Right lobe of liver (tissue), 6 donors: Measurements from ENCODE around the gene MYH10. TPM values are rescaled to one million over a fixed set of nuclear protein-coding genes. Genes with fewer than 3 reads are reported as not detected.

Experiments used
- ATAC-seq, 4 donors: fragments of 200-7000 bp; cut with Tn5 transposase; one replicate each; pipeline ENCODE4 v1.9.1; 2020; ENCODE audit warnings: mild to moderate bottlenecking in 4 of 4, moderate library complexity in 4 of 4
- DNase-seq, 3 donors: peaks; one replicate each; pipeline ENCODE4 v3.0.0-alpha.2; 2020
- H3K27ac ChIP-seq, 3 donors: fragments of 200-600 bp; one replicate each; pipeline ENCODE4 v1.8.0; 2022
- H3K27me3 ChIP-seq, 2 donors: fragments of 200-600 bp; one replicate each; pipeline ENCODE4 v1.8.0; 2022
- H3K36me3 ChIP-seq, 4 donors: fragments of 200-600 bp; sonication (generic) in 1 of 4; one replicate each; pipeline versions ENCODE4 v1.5.1 to v1.8.0; 2017 to 2022; ENCODE audit warnings: control low read depth in 1 of 4
- H3K4me1 ChIP-seq, 4 donors: fragments of 200-600 bp; sonication (generic) in 1 of 4; one replicate each; pipeline versions ENCODE4 v1.5.1 to v1.8.0; 2017 to 2022; ENCODE audit warnings: control low read depth in 1 of 4
- H3K4me3 ChIP-seq, 3 donors: fragments of 200-600 bp; one replicate each; pipeline ENCODE4 v1.8.0; 2022
- H3K9me3 ChIP-seq, 4 donors: fragments of 200-600 bp; sonication (generic) in 1 of 4; one replicate each; pipeline versions ENCODE4 v1.5.1 to v1.8.0; 2017 to 2022; ENCODE audit warnings: control low read depth in 1 of 4
- CTCF ChIP-seq, 4 donors: fragments of 200-600 bp in 3 of 4; fragments of 450-650 bp in 1 of 4; IDR thresholded peaks; one replicate each; pipeline versions ENCODE4 v1.5.1 to v1.8.0; 2016 to 2022; ENCODE audit warnings: antibody characterized with exemption in 4 of 4, mild to moderate bottlenecking in 2 of 4
- POLR2A ChIP-seq: fragments of 450-650 bp; IDR thresholded peaks from one replicate; pipeline ENCODE4 v1.6.1; 2017; ENCODE audit warnings: antibody characterized with exemption, mild to moderate bottlenecking
- WGBS: methylation state at CpG from one replicate; pipeline ENCODE4 v1.1.6; 2018; ENCODE audit warnings: low coverage, low lambda C conversion rate; ENCODE audit not compliant: insufficient coverage; ENCODE audit errors: missing lambda C conversion rate; 5-methylcytosine and 5-hydroxymethylcytosine counted together
- intact Hi-C, 2 donors: fragments of 100-400 bp; cut with DNase I; formaldehyde crosslinking; loops; one replicate each; pipeline versions ENCODE4 v1.11.2 to v1.14.1; 2022
- total RNA-seq, 6 experiments: library from RNA; depleted of rRNA in 2 of 6; stranded (reverse); fragments of >200 nt in 2 of 6; fragmentation: NEBNext Ultra II Directional in 3 of 6; extraction: Animal tissue kit (Norgen Biotek cat#: 25700) in 3 of 6; gene quantifications; one replicate each; pipeline versions ENCODE4 v1.1.0 to v1.2.4, GENCODE V29; 2016 to 2023
- donor health status: DM: no; HTN: yes; CAD: no.
- donor health status: DM: no; HTN: no; CAD: no.
- donor health status: DM: no; HTN: no; CAD: no.
- donor health status: DM: no; HTN: yes; CAD: no.
- donor health status: DM: no; HTN: yes; CAD: no.

Gene MYH10
- total RNA-seq, 6 experiments from 2014 or later, result 19.8 to 32.9 (median 24.3) TPM

GRCh38 chr17:8489841-8490240 lies 140.7 kb downstream of the MYH10 start:
- no peaks in the 10 kb centered on the region for H3K9me3 ChIP-seq
- H3K27ac ChIP-seq, result no peak overlapping the region
- H3K4me1 ChIP-seq, result no peaks in the 10 kb centered on the region
- no peak for TF ChIP-seq CTCF (IDR thresholded peaks at IDR 0.05)
- no peak for TF ChIP-seq POLR2A
- no peak overlapping the region for H3K4me3 ChIP-seq
- intact Hi-C loops, result no loop called here
- DNase-seq (no peak), ATAC-seq (no peak)
- peaks cover 0 to 28% (median 4%) of the 10 kb centered on the region in 4 donors for H3K36me3 ChIP-seq
- no peaks in the 10 kb centered on the region for H3K27me3 ChIP-seq
- WGBS, result 82% methylated on average over 3 of the region's 3 CpGs

GRCh38 chr17:8488901-8489300 lies 141.6 kb downstream of the MYH10 start:
- DNase-seq (peak in 1 of 3 donors; percentile 54), ATAC-seq (peak; percentile 78 to 89 (median 80))
- Histone ChIP-seq H3K27me3 (no peaks in the 10 kb centered on the region), H3K36me3 (peaks cover 0 to 28% (median 5%) of the 10 kb centered on the region in 4 donors), H3K27ac (no peak overlapping the region), H3K4me1 (no peaks in the 10 kb centered on the region), H3K4me3 (no peak overlapping the region), H3K9me3 (no peaks in the 10 kb centered on the region)
- TF ChIP-seq POLR2A (no peak), CTCF (IDR thresholded peaks at IDR 0.05) (peak in 3 of 4 donors; percentile 8 to 21 (median 11))
- WGBS, result 31% methylated on average over 3 of the region's 4 CpGs
- intact Hi-C loops, result no loop called here

DNA sequence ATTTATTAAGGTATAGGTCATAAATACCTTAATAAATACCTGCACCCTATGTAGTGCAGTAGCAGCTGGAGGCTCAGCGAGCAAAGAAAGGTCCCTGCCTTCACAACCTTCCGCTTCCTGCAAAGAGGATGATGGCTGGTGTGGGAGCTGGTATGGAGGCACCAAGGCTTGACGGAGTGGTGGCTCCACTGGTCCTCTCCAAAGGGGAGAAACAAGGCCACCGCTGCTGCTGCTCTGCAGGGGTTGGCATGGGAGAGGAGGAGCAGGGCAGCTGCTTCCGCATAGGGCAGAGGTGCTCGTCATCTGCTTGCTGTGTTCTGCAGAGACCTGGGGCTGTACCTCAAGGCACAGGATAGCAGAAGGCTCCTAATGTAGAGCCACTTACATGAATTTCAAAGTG lies 142.0 kb downstream of the MYH10 start:
- H3K9me3 ChIP-seq, result no peaks in the 10 kb centered on the region
- WGBS, result 100% methylated on average over 1 of the region's 6 CpGs
- H3K4me1 ChIP-seq, result no peaks in the 10 kb centered on the region
- peaks cover 0 to 30% (median 7%) of the 10 kb centered on the region in 4 donors for H3K36me3 ChIP-seq
- H3K27me3 ChIP-seq, result no peaks in the 10 kb centered on the region
- H3K27ac ChIP-seq, result no peak overlapping the region
- intact Hi-C loops, result no loop called here
- TF ChIP-seq POLR2A (no peak), CTCF (IDR thresholded peaks at IDR 0.05) (no peak)
- ATAC-seq, result peak in 2 of 4 donors; percentile 9 to 11
- peak in 1 of 3 donors; percentile 37 for DNase-seq
- H3K4me3 ChIP-seq, result no peak overlapping the region

GRCh38 chr17:8487743-8488142 lies 142.8 kb downstream of the MYH10 start:
- 92% methylated on average over 4 of the region's 5 CpGs for WGBS
- DNase-seq, result no peak
- TF ChIP-seq POLR2A (no peak), CTCF (IDR thresholded peaks at IDR 0.05) (no peak)
- H3K36me3 ChIP-seq, result peaks cover 0 to 36% (median 9%) of the 10 kb centered on the region in 4 donors
- intact Hi-C loops, result no loop called here
- H3K27me3 ChIP-seq, result no peaks in the 10 kb centered on the region
- no peaks in the 10 kb centered on the region for H3K4me1 ChIP-seq
- no peak overlapping the region for H3K4me3 ChIP-seq
- no peak for ATAC-seq
- no peak overlapping the region for H3K27ac ChIP-seq
- H3K9me3 ChIP-seq, result no peaks in the 10 kb centered on the region
